Lung (tissue), 12 donors: ENCODE results near the gene YTHDF1. TPM values are rescaled to one million over a fixed set of nuclear protein-coding genes. Genes with fewer than 3 reads are reported as not detected.

ENCODE experiments used
- ATAC-seq: fragments of 200-7000 bp; cut with Tn5 transposase; one replicate; pipeline ENCODE4 v1.9.1; 2020; ENCODE audit warnings: moderate number of reproducible peaks; ENCODE audit not compliant: insufficient read depth, low FRiP score
- DNase-seq, 3 donors: peaks; one replicate each; pipeline ENCODE4 v3.0.0-alpha.2; 2013 to 2017
- H3K27ac ChIP-seq, 2 donors: one replicate each; pipeline ENCODE4 v1.5.1; 2013; ENCODE audit warnings: mild to moderate bottlenecking in 2 of 2, moderate library complexity in 2 of 2, control low read depth in 1 of 2, inconsistent platforms in 1 of 2, low read depth in 1 of 2, low read length in 1 of 2
- H3K27me3 ChIP-seq, 3 donors: one replicate each; pipeline ENCODE4 v1.5.1; 2013; ENCODE audit warnings: low read length in 2 of 3; ENCODE audit not compliant: control insufficient read depth in 3 of 3, insufficient read depth in 3 of 3
- H3K36me3 ChIP-seq, 4 donors: one replicate each; pipeline ENCODE4 v1.5.1; 2013; ENCODE audit warnings: low read length in 4 of 4, mild to moderate bottlenecking in 1 of 4, moderate library complexity in 1 of 4; ENCODE audit not compliant: control insufficient read depth in 4 of 4, insufficient read depth in 4 of 4
- H3K4me1 ChIP-seq, 5 donors: one replicate each; pipeline ENCODE4 v1.5.1; 2013; ENCODE audit warnings: low read length in 5 of 5, mild to moderate bottlenecking in 2 of 5, moderate library complexity in 1 of 5; ENCODE audit not compliant: control insufficient read depth in 5 of 5, insufficient read depth in 5 of 5
- H3K4me3 ChIP-seq: one replicate; pipeline ENCODE4 v1.5.1; 2013; ENCODE audit warnings: mild to moderate bottlenecking, control low read depth, moderate library complexity
- H3K9ac ChIP-seq, 2 donors: one replicate each; pipeline ENCODE4 v1.5.1; 2013; ENCODE audit warnings: low read length in 2 of 2, control low read depth in 1 of 2; ENCODE audit not compliant: insufficient read depth in 1 of 2
- H3K9me3 ChIP-seq, 4 donors: one replicate each; pipeline ENCODE4 v1.5.1; 2013; ENCODE audit warnings: low read length in 3 of 4, mild to moderate bottlenecking in 1 of 4, moderate library complexity in 1 of 4; ENCODE audit not compliant: control insufficient read depth in 4 of 4, insufficient read depth in 3 of 4
- WGBS, 2 donors: extraction: QIAGEN DNeasy Blood & Tissue Kit; methylation state at CpG; one replicate each; pipeline ENCODE4 v1.1.7; 2013; 5-methylcytosine and 5-hydroxymethylcytosine counted together
- polyA plus RNA-seq, 2 donors: library from polyadenylated mRNA; stranded (reverse); fragments of 200-250 nt; gene quantifications; one replicate each; pipeline ENCODE4 v1.2.1, GENCODE V29; 2013
- total RNA-seq, 2 donors: library from RNA; depleted of rRNA in 1 of 2; stranded (reverse); fragments of >200 nt in 1 of 2; gene quantifications; one replicate each; pipeline ENCODE4 v1.2.1, GENCODE V29; 2014 to 2021
- TF ChIP-seq, protein P1 (sequence below): IDR thresholded peaks from 2 replicates; pipeline ENCODE4 v1.5.1; 2012; ENCODE audit warnings: mild to moderate bottlenecking; ENCODE audit errors: control extremely low read depth, extremely low read depth
- donor health status: control.
- donor health status: control.
- donor health status: Bipolar disorder and iron deficiency.
- donor health status: healthy.
- donor health status: DM: yes; HTN: yes; CAD: no.

YTHDF1 gene
- total and polyA plus RNA-seq, 4 donors: 21.9 to 33.8 (median 24.1) TPM

DNA sequence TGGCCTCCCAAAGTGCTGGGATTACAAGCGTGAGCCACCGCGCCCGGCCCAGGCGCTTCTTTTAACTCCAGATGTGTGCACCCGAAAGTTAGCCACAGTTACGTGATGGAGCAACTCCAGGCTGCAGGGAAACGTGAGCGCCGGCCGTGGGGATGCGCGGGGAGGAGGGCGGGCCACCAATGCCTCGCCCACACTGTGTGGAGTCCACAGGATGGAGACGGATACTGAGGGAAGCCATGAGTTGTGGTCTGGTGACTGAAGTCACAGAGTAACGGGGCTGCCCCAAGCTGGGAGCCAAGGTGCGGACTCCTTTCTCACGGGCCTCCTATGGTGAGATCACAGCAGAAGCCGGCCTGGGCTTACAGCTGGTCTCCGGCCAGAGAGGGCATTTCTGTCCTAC is 23.2 kb downstream of the YTHDF1 start:
- Histone ChIP-seq H3K36me3 (peaks cover 6 to 17% (median 12%) of the 10 kb centered on the region in 4 donors), H3K27me3 (no peaks in the 10 kb centered on the region), H3K9me3 (no peaks in the 10 kb centered on the region), H3K27ac (no peak overlapping the region), H3K4me1 (peaks cover 0 to 6% (median 0%) of the 10 kb centered on the region in 5 donors), H3K9ac (no peak overlapping the region), H3K4me3 (no peak overlapping the region)
- DNase-seq (no peak), ATAC-seq (no peak)
- TF ChIP-seq, protein P1, sequence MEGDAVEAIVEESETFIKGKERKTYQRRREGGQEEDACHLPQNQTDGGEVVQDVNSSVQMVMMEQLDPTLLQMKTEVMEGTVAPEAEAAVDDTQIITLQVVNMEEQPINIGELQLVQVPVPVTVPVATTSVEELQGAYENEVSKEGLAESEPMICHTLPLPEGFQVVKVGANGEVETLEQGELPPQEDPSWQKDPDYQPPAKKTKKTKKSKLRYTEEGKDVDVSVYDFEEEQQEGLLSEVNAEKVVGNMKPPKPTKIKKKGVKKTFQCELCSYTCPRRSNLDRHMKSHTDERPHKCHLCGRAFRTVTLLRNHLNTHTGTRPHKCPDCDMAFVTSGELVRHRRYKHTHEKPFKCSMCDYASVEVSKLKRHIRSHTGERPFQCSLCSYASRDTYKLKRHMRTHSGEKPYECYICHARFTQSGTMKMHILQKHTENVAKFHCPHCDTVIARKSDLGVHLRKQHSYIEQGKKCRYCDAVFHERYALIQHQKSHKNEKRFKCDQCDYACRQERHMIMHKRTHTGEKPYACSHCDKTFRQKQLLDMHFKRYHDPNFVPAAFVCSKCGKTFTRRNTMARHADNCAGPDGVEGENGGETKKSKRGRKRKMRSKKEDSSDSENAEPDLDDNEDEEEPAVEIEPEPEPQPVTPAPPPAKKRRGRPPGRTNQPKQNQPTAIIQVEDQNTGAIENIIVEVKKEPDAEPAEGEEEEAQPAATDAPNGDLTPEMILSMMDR: no peak
- 92 to 93% methylated on average over 21 of the region's 21 CpGs for WGBS, 2 donors

DNA sequence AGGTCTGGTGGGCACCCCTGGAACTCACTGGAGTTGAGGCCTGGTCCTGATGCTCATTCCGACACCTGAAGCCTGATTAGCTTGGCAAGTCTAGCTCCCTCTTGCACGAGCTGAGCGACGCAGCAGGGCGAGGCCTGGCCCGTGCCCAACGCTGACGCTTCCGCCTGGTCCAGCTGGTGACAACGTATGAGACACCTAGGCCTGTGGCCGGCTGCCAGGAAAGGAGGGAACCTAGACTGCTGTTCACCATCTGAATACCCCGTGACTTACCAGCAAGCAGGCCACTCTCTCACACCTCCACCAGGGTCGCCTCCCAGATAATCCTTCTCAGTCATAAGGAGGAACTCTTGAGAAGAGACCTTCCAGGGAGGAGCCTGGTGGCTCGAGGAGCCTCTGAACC is 24.5 kb downstream of the YTHDF1 start:
- Histone ChIP-seq H3K36me3 (peaks cover 5 to 13% (median 6%) of the 10 kb centered on the region in 4 donors), H3K9me3 (no peaks in the 10 kb centered on the region), H3K4me1 (no peaks in the 10 kb centered on the region), H3K4me3 (no peak overlapping the region), H3K27ac (no peak overlapping the region), H3K27me3 (no peaks in the 10 kb centered on the region), H3K9ac (no peak overlapping the region)
- no peak for DNase-seq
- no peak for ATAC-seq
- 72 to 78% methylated on average over 14 of the region's 14 CpGs for WGBS, 2 donors
- TF ChIP-seq, protein P1: no peak

DNA sequence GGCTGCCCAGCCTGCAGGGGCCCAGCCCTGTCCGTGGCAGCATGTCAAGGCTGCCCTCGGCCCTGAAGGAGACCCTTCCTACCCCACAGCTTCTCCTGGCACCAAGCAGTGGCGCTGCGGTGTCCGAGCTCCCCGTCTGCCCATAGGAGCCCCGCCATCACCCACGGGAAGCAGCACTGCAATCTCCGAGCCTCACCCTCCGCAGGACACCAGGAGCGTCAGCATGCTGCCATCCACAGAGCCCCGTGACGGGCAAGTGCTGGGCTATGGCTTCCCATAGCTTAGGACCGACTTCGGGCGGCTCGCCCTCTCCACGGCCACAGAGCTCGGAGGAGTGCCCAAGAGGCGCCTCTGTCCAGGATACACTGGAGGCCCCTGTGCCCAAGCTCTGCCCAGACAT is 25.1 kb downstream of the YTHDF1 start:
- H3K27me3 ChIP-seq: no peaks in the 10 kb centered on the region
- DNase-seq: no peak
- H3K4me3 ChIP-seq: no peak overlapping the region
- H3K27ac ChIP-seq: no peak overlapping the region
- no peaks in the 10 kb centered on the region for H3K9me3 ChIP-seq
- TF ChIP-seq, protein P1: no peak
- ATAC-seq: no peak
- peaks cover 5 to 9% (median 6%) of the 10 kb centered on the region in 4 donors for H3K36me3 ChIP-seq
- no peak overlapping the region for H3K9ac ChIP-seq
- WGBS, 2 donors: 91 to 94% methylated on average over 20 of the region's 20 CpGs
- no peaks in the 10 kb centered on the region for H3K4me1 ChIP-seq

DNA sequence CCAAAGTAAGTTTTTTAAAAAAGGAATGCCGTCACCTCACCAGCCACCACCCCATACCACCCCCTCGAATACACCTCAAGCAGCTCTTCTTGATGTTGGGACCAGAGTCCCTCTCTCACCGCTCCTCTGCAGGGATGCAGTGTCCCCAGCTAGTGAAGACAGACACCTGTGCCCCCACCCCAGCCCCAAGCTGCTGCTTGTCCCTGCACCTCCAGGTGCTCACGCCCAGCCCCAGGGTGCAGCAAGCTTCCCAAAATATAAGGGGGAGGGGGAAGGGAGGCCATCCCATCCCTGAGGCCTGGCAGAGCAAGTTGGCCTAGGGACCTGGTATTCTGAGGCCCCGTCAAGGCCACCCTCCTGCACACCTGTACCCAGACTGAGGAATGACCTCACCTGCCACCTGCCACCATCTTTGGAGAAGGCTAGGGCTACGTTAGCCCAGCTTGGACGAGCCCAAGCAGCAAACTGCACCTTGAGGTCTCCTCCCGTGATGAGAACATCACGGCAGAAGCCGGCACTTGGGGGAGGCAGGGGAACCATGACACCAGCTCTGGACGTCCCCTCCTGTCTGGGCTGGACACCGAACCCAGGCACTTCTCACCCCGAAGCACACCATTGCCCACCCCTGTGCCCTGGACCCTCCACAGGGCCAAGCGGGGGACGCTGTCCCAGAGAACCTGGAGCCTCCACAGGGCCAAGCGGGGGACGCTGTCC is 25.9 kb downstream of the YTHDF1 start:
- WGBS, 2 donors: 90 to 93% methylated on average over 17 of the region's 17 CpGs
- Histone ChIP-seq H3K9ac (no peak overlapping the region), H3K4me1 (no peaks in the 10 kb centered on the region), H3K36me3 (peaks cover under 1 to 3% (median 2%) of the 10 kb centered on the region in 4 donors), H3K4me3 (no peak overlapping the region), H3K27ac (no peak overlapping the region), H3K9me3 (no peaks in the 10 kb centered on the region), H3K27me3 (no peaks in the 10 kb centered on the region)
- ATAC-seq (no peak), DNase-seq (no peak)
- TF ChIP-seq, protein P1: no peak
